Fibroblast of lung (primary cell): ENCODE data around the gene PRDM7.

Experiments
- EZH2 ChIP-seq: IDR thresholded peaks from 2 replicates; pipeline ENCODE4 v1.5.1; 2012; ENCODE audit warnings: low read length, control low read depth, mild to moderate bottlenecking; ENCODE audit errors: missing control alignments
- TF ChIP-seq, protein P1 (sequence below), 2 donors: IDR thresholded peaks in 1 of 2; conservative IDR thresholded peaks in 1 of 2; 1 replicate in 1 of 2; 2 replicates in 1 of 2; pipeline ENCODE4 v1.5.1; 2011 to 2012; ENCODE audit warnings: low read length in 2 of 2, control low read depth in 1 of 2, inconsistent platforms in 1 of 2, low read depth in 1 of 2, mild to moderate bottlenecking in 1 of 2

DNA sequence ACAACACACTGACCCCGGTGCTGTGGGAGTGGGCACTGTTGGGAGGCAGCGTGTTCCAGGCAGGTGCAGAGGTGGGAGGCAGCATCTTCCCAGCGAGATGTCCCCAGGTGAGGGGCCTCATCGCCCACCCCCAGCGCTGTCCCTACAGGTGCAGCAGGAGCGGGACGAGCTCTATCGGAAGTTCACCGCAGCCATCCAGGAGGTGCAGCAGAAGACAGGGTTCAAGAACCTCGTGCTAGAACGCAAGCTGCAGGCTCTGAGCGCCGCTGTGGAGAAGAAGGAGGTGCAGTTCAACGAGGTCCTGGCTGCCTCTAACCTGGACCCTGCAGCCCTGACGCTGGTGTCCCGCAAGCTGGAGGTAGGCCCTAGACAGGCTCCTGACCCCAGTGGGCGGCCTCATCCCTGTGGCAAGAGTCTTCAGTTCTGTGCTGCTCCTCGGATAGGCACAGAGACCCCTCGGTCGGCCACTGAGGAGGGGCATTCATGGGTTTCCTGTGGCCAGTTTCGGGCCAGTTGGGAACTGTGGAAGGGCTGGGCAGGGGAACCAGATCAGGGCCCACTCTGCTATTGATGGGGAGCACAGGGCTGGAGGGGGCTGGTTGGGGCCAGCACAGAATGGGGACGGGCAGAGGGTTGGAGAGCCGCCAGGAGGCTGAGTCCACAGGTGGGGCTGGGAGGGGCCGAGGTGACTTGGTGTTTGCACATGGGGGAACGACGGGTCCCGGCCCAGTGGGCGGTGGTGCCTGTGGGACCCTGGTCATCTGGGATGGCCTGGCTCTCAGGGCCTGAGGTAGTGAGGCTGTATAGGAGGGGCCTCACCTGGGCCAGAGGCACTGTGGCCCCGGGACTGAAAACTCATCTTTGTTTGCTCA, 36.7 kb downstream of the PRDM7 start:
- TF ChIP-seq, protein P1, sequence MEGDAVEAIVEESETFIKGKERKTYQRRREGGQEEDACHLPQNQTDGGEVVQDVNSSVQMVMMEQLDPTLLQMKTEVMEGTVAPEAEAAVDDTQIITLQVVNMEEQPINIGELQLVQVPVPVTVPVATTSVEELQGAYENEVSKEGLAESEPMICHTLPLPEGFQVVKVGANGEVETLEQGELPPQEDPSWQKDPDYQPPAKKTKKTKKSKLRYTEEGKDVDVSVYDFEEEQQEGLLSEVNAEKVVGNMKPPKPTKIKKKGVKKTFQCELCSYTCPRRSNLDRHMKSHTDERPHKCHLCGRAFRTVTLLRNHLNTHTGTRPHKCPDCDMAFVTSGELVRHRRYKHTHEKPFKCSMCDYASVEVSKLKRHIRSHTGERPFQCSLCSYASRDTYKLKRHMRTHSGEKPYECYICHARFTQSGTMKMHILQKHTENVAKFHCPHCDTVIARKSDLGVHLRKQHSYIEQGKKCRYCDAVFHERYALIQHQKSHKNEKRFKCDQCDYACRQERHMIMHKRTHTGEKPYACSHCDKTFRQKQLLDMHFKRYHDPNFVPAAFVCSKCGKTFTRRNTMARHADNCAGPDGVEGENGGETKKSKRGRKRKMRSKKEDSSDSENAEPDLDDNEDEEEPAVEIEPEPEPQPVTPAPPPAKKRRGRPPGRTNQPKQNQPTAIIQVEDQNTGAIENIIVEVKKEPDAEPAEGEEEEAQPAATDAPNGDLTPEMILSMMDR (conservative IDR thresholded peaks at IDR 0.05 in 1 of 2, IDR thresholded peaks at IDR 0.05 in 1 of 2; ENCODE audit: low read depth in 1 of 2, low read length in 2 of 2), result no peak
- no peak for TF ChIP-seq EZH2
